NOMO-1 treated with DMSO at 0.1 percent for 48 hours (cell line): ENCODE measurements around the gene AK1.
"Not testable (repeated sequence)": the region's sequence is repeated elsewhere in the genome, so short reads cannot be mapped to it uniquely, and the experiment has no call there.

Experiments used
- DNase-seq: peaks from one replicate; lab custom pipeline; 2025; ENCODE audit not compliant: unreplicated experiment; lab: John Stamatoyannopoulos, UW

The AK1 gene

DNA sequence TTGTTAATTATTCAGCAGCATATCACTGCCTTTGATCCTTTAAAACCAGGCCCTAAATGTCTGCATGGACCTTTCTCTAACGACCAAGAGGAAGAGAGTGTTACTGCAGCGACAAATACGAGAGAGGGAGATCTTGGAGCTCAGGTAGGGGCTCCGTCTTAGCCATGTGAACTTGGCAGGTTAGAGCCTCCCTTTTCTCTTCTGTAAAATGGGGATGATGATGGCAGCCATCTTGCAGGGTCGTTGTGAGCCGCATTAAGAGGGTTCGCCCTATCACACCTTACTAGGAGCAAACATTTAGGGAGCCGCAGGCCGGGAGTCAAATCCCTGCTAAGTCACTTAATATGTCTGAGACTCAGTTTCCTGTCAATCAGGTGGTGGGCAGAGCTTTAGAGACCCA is 24.6 kb downstream of the AK1 start:
- DNase-seq, result no peak

DNA sequence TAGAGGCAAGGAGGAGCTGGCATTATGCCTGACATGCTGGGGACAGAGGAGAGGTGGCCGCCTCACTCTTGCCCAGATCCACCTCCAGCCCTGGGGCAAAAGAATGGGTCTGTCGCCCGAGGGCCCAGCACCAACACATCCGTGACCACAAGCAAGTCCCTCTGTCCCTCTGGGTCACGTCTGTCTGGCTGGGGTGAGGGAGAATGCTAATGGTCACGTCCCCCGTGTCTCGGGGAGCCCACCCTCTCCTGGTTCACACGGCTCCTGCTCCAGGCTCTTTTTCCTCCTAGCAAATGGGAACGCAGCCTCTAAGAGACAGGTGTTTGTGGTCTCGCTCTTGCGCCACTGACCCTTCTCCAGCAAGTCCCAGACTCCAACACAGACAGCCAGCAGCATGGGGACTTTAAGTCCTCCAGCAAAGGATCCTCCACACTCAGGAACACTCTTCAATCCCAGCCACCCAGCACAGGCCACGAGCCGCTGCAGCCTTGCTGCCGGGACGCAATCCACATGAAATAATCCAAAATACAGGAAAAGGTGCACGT is 27.1 kb downstream of the AK1 start:
- no peak for DNase-seq

DNA sequence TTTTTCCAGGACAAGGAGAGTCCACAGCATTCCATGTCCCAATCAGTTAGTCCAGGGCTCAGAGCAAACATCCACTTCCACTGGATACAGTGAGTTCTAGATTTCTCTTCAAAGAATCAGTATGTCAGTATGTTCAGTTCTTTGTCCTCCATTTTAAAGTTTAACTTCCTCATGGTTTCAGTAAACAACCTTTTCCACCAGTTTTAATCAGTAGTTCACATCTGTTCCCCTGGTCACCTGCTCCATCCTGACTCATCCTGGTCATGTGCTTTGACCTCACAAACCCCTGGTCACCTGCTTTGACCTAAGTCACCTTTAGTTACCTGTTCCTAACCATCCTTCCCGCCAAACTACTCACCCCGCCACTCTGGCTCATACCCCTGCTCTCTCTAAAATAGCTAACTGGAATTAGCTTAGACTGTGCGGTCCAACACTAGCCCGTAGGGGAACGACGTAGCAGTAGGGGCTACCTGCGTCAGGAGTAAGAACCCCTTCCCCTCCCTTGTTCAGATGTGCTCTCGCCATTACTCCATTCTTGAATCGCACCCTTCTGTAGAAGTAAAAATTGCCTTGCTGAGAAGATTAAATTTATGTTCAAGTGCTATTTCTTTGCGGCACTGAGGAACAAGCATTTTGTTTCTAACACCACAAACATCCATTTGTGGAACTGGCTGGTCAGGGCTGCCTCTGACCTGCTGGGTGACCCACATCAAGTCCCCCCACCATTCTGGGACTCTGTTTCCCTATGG is 28.5 kb downstream of the AK1 start:
- DNase-seq, result no peak

DNA sequence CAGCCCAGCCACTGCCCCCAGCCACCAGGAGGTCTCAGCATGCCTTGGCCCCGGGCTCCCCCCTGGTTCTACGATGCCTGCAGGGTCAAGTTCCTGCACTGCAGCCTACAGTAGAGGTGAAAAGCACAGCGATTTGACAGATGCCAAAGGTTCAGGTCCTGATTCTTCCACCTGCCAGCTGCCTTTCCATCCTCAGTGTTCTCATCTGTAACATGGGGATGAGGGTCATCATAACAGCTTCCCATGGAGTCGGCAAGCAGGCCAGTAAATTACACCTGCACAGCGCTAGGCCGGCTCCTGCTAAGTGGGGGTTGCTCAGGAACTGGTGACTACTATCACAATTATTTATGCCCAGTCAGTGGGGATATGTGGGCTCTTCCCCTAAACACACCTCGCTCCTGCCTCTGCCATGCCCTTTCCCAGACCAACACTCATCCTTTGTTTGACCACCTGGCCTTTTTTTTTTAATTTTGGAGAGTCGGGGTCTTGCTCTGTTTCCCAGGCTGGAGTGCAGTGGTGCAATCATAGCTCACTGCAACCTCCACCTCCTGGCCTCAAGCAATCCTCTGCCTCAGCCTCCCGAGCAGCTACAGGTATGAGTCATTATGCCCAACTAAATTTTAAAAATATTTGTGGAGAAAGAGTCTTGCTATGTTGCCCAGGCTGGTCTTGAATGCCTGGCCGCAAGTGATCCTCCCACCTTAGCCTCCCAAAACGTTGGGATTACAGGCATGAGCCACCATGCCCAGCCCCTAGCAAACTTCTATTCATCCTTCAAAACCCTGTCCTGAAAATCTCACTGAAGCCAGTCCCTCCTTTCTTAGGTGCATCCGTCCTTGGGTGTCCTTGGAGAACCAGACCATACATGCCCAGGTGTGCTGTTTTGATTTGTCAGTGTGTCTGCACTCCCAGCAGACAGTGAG is 29.4 kb downstream of the AK1 start:
- DNase-seq, result no peak

DNA sequence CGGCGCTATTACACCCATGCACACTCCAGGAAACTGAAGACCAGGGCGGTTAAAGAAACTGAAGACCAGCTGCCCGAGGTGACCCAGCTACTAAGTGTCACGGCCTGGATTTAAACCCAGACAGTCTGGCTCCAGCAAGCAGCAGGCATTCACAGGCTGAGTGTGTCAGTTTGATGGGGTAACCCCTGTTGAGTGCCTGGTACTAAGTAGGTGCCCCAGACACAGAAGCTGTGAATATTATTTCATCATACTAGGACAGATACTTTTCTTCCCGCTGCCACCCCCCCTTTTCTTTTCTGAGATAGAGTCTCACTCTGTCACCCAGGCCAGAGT is 30.3 kb downstream of the AK1 start:
- no peak for DNase-seq

DNA sequence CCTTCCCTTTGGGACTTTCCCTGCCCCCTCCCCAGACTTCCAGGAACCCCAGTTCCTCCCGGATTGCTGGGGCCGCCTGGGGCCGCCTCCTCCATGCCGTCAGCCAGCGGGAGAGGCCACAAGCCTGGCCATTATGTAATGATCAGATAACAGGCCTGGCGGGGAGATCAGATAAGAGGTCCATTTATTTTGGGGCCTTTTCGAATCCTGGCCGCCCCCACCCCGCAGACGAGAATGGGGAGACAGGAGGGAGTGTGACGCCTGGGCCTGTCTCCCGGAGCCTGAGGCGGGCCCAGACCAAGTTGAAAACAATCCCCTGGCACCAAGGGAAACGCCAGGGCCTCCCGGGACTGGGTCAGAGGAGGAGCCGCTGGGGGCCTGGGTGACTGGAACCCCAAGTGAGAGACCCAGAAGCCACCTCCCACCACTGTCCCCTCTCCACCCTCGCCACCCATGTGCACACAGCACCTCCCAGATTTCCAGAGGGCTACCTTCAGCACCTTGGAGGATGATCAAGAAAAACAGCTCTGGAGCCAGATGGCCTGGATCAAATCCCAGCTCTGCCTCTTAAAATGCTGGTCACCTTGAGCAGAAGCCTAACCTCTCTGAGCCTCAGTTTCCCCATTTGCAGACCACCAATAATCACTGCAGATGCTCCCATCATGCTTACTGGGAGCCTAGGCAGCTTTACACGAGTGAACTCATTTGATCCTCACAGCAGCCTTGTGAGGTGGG is 30.9 kb downstream of the AK1 start:
- no peak for DNase-seq

DNA sequence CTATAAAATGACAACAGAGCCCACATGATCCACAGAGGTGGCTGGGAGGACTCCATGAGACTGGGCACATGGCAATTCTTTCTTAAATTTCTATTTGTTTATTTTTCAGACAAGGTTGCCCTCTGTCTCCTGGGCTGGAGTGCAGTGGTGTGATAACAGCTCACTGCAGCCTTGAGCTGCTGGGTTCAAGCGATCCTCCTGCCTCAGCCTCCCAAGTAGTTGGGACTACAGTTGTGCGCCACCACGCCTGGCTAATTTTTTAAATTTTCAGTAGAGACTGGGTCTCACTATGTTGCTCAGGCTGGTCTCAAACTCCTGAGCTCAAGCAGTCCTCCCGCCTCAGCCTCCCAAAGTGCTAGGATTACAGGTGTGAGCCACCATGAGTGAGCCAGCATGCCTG is 31.9 kb downstream of the AK1 start:
- not testable (repeated sequence) for DNase-seq

DNA sequence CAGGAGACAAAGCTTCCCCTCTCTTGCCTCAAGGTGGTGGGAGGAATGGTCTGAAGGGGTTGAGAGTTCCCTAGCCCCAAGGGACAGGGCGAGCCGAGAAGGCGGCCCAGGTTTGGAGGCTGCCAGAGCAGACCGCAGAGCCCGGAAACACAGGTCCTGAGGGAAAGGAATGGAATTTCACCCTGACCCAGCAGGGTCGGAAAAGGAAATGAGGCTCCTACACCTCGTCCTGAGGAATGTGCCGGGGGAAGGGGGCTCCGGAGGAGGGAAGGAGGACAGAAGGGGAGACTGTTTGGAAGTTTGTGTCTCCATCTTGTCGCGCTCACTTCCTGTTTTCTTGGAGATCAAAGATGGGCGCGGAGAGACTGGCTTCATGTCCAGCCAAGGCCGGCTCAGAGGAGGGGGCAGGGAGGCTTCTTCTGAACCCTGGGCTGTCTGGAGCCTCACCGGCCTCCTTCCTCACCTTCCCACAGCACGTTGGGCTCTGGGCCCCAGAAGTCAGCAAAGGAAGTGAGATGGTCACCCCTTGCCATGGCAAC is 32.6 kb downstream of the AK1 start:
- no peak for DNase-seq

DNA sequence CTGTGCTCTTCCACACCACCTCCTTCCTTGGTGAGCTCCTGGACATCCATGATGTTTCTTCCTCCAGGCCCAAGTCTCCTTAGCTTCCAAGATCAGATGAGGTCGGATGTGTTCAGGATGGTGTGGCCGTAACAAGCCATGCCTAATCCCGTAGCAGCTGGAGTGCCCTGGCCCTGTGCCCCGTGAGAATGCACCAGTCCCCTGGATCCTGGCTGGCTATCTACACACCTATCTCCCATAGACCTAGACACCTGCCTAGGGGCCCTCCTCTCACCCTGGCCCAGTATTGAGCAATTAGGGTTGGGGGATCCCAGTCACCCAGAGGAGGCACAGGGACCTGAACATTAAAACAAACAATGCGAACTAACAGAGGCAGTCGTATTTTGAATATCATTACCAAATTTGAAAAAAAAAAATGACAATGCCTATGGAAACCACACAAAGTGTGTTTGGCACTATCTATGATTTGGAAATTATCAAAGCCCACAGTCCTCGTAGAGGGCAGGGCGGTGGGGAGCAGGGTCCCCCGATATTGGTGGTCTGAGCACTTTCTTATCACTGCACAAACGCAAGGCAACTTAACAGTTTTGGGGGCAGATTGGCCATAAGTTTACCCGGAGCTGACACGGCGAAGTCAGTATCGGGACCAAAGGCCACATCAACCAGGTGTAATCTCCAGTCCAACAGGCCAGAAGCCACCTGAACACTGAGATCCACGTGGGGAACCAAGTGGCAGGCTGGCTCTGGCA is 36.2 kb downstream of the AK1 start:
- no peak for DNase-seq

DNA sequence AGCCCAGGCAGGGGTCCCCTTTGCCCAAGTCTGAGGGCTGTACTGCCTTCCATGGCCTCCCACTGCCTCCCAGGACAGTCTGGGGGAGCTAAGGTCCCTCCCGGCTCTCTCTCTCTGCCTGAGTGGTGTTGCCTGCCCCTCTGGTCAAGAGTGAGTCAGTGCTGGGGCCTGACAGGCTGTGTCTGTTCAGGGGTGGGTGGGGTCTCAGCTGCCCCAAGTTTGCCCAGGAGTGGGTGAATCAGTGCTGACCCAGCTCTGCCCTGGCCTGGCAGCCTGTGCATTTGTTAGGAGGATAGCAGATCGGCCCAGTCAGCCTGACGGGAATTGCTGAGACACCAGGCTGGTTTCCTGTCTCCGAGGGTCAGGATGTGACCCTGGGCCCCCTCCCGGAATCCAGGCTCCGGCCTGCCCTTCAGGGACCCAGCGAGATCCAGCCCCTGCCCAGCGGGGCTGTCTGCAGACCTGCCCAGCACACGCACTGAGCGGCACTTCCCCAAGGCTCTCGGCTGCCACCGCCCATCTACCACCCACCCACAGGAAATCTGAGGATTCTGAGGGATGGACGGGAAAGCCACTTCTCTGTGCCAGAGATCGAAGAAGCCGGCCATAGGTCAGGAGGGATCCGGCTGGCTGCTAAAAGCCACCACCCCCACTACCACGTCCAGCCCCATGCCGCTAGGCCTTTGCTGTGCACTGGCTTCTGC is 38.9 kb downstream of the AK1 start:
- DNase-seq, result no peak

DNA sequence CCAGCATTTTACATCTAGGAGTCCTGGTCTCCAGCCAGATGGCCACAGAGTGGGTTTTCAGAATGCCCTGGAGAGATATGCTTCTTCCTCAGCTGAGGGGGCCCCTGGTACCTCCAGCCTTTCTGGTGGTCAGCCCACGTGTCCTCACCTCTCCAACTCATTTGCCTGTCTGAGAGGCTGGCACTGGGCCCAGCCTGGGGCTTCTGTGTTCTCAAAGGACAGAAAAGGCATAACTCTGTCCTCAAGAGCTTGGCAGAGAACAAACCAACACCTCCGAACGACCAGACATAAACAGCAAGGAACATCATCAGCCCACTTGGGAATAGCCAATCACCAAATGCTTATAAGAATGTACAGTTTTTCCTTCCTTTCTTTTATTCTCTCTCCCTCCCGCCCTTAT is 40.1 kb downstream of the AK1 start:
- no peak for DNase-seq

DNA sequence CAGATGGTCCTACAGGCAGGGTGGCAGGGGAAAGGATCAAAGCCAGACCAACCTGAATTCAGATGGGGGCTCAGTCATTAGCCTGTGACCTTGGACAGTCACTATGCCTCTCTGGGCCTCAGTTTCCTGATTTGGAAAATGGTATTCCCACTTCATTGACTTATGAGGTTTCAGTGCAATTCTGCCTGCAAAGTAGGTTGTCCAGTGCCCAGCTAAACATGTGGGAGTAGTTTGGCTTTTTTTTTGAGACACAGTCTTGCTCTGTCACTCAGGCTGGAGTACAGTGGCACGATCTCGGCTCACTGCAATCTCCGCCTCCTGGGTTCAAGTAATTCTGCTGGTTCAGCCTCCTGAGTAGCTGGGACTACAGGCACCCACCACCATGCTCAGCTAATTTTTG is 40.9 kb downstream of the AK1 start:
- not testable (repeated sequence) for DNase-seq

DNA sequence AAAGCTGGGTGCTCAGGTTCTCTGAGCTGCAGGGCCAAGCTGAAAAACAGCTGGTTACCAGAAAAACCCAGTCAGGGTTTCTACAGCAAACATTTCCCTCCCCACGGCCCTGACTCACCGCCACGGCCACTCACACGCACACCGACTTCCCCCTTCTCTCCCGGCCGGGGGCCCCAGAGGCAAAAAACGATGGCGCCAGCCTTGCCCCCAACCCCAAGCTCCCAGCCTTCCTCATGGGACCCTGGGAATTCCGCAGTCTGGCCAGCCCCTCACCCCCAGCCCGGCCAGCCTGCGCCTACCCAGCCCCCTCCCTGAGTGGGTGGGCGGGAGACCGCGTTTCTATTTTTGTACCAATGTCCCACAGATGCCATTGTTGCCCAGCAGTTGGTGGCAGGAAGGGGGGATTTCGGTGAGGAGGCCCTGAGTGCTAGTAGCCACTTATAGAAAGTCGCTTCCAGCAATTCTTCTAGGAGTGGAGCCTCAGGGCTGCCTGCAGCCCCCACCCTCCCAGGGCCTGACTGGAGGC is 41.4 kb downstream of the AK1 start:
- peak; percentile 85 for DNase-seq

DNA sequence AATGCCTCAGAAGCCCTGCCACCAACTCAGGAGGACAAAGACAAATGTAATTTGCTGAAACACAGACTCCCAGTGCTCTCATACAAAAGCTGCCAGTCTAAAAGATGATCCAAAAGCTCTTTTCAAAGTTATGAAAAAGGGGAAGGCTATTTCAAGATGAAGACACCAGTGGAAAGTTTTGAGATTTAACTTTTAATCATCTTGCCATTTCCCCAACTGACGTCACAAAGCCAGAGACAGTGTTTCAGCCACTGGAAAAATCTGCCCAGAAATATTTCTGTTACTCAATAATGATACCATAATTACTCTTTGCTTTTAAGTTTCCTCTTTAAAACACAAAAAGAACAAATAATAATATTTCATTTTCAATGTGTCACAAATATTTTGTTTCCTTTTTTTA is 43.9 kb downstream of the AK1 start:
- DNase-seq, result peak; percentile 90

DNA sequence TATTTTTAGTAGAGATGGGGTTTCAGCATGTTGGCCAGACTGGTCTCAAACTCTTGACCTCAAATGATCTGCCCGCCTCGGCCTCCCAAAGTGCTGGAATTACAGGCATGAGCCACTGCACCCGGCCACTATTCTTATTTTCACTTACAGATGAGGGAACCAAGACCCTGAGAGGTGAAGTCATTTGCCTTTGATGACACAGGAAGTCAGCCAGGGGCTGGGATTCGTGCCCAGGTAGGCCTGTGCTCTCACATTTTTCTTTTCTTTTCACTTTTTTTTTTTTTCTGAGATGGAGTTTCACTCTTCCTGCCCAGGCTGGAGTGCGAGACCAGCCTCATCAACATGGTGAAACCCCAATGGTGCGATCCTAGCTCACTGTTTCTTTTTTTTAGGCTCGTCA is 45.2 kb downstream of the AK1 start:
- no peak for DNase-seq

DNA sequence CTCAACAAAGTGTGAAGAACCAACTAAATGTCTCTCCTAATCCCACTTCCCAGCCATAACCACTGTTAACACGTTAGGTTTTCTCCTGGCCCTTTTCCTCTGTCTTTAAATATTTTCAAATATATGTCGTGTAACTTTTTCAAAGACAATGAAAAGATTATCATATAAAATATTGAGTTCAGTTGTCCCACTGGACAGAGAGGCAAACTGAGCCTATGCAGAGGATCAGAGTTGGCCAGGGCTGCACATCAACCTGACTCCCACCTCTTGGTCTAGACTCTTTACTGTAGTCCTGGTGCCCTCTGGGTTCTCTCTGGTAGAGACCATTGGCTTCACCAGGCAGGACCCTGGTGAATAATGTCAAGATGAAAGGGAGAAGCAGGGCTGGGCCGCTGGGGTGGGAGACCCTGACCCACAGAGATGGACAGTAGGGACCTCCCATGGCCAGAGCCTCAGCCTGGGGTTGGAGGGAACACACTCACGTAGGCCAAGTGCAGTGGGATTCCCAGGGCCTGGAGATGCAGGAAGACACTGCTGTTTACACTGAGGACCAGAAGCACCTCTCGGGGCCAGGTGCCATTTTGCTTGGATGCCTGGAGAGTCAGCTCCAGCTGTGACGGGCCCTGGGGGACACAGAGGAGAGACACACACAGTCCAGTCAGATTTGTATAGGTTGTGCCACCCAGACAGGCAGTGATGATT is 48.1 kb downstream of the AK1 start:
- no peak for DNase-seq

DNA sequence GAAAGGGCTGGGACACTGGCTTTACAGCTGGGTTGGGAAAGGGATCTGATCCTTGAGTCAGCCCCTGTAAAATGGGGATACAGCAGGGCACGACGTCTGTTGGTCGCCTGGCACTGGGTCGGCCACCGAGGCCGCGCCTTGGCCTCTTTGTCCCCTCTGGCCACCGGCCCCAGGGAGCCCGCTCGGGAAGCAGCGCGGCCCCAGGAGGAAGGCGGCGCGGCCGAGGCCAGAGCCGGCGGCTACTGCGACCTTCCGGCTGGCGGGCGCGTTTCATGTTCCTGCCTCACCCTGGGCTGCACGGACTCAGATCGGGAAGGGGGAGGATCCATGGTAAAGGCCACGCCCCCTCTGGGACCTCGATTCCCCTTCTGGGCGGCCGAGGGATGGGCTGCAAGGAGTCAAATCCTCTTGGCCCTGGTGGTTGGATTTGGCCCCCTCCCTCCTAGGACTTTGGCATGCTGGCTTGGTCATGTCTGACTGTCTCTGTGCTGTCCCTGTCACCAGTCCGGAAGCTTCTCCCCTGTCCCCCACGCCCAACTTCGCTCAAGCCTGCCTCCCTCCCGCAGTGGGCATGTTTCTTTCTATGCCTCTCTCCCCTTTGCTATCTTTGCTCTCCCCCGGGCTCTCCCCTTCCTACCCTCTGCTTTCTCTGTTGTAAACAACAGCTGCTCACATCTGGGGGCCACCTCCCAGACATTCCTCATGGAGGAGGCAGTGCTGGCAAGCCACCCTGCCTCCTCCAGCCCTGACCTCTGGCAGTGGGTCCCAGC is 49.0 kb downstream of the AK1 start:
- DNase-seq, result no peak

DNA sequence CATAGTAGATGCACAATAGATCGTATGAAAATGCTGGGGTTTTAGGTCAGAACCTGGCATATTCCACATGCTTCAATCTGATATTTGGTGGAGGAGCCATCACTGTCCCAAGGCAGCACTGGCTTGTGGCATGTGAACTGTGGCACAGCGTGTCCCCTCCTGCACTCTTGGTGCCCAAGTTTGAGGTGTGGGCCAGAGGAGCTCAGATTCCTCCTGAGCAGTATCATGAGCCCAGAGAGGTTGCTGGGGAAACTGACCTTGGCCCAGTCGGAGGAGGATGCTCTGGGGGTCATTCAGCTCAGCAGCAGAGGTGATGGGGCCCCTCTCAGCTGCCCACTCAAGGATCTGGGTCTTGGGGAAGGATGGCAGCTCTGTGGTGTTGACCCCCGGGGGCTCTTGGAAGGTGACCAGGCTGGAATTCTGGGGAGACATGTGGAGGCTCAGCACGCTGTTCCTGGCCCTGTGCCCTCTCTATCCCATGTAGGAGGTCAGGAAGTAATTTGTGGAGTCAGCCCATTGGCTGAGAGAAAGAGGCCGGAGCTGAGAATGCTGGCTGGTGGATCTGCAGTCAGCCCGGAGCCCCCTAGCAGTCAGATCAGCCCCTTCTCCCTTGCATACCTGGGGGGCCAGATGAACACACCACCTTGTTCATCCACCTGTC is 51.1 kb downstream of the AK1 start:
- no peak for DNase-seq
